Memory B cell (primary cell): ENCODE results near the gene MRPS12.

Source experiments
- ATAC-seq: fragments of 150-1000 bp; cut with Tn5 transposase; 2 replicates; pipeline ENCODE4 v1.10.0; 2021; ENCODE audit warnings: low read depth, mild to moderate bottlenecking, moderate library complexity
- DNase-seq, 2 donors: peaks; one replicate each; pipeline ENCODE4 v3.0.0; 2022; ENCODE audit warnings: low spot score in 2 of 2
- H3K27ac Mint-ChIP-seq: one replicate; pipeline ENCODE4 v1.8.0; 2022; ENCODE audit warnings: mild to moderate bottlenecking, moderate library complexity, mixed read lengths
- H3K27me3 Mint-ChIP-seq: one replicate; pipeline ENCODE4 v1.8.0; 2022; ENCODE audit warnings: mixed read lengths
- H3K36me3 Mint-ChIP-seq: one replicate; pipeline ENCODE4 v1.8.0; 2022; ENCODE audit warnings: mild to moderate bottlenecking, mixed read lengths
- H3K4me1 Mint-ChIP-seq: one replicate; pipeline ENCODE4 v1.8.0; 2022; ENCODE audit warnings: mixed read lengths
- H3K4me3 Mint-ChIP-seq: one replicate; pipeline ENCODE4 v1.8.0; 2022; ENCODE audit warnings: mild to moderate bottlenecking, moderate library complexity, mixed read lengths
- H3K9me3 Mint-ChIP-seq: one replicate; pipeline ENCODE4 v1.8.0; 2022; ENCODE audit warnings: mixed read lengths

MRPS12 gene

GRCh38 chr19:38901683-38902082 is 29.1 kb upstream of the MRPS12 start:
- H3K4me3 Mint-ChIP-seq = no peak overlapping the region
- H3K36me3 Mint-ChIP-seq = peaks cover 15% of the 10 kb centered on the region
- no peaks in the 10 kb centered on the region for H3K27me3 Mint-ChIP-seq
- peak overlapping the region; percentile 38 for H3K27ac Mint-ChIP-seq
- ATAC-seq (no peak), DNase-seq (no peak)
- H3K9me3 Mint-ChIP-seq = peaks cover 2% of the 10 kb centered on the region
- peaks cover 29% of the 10 kb centered on the region for H3K4me1 Mint-ChIP-seq

- Mint-ChIP-seq H3K4me1 (peaks cover 13% of the 10 kb centered on the region), H3K4me3 (no peak overlapping the region), H3K36me3 (peaks cover 28% of the 10 kb centered on the region), H3K27me3 (no peaks in the 10 kb centered on the region), H3K9me3 (peaks cover 2% of the 10 kb centered on the region), H3K27ac (peak overlapping the region; percentile 58)
- ATAC-seq (no peak), DNase-seq (no peak)
Measured at GRCh38 chr19:38904581-38905539, 25.9 kb upstream of the MRPS12 start.

GRCh38 chr19:38905620-38906019 is 25.1 kb upstream of the MRPS12 start:
- H3K36me3 Mint-ChIP-seq = peaks cover 30% of the 10 kb centered on the region
- H3K27ac Mint-ChIP-seq = peak overlapping the region; percentile 58
- H3K9me3 Mint-ChIP-seq = peaks cover 2% of the 10 kb centered on the region
- ATAC-seq (no peak), DNase-seq (no peak)
- H3K4me1 Mint-ChIP-seq = peaks cover 9% of the 10 kb centered on the region
- peaks cover under 1% of the 10 kb centered on the region for H3K27me3 Mint-ChIP-seq
- H3K4me3 Mint-ChIP-seq = no peak overlapping the region

- DNase-seq (no peak), ATAC-seq (no peak)
- Mint-ChIP-seq H3K4me1 (peaks cover 4% of the 10 kb centered on the region), H3K36me3 (peaks cover 30% of the 10 kb centered on the region), H3K4me3 (no peak overlapping the region), H3K9me3 (no peaks in the 10 kb centered on the region), H3K27ac (no peak overlapping the region), H3K27me3 (peaks cover 3% of the 10 kb centered on the region)
Measured at GRCh38 chr19:38907227-38907626, 23.5 kb upstream of the MRPS12 start.

GRCh38 chr19:38907670-38908069 is 23.1 kb upstream of the MRPS12 start:
- Mint-ChIP-seq H3K4me3 (no peak overlapping the region), H3K4me1 (peaks cover 4% of the 10 kb centered on the region), H3K27ac (no peak overlapping the region), H3K9me3 (no peaks in the 10 kb centered on the region), H3K36me3 (peaks cover 29% of the 10 kb centered on the region), H3K27me3 (peaks cover 3% of the 10 kb centered on the region)
- ATAC-seq (no peak), DNase-seq (no peak)

- DNase-seq (no peak), ATAC-seq (no peak)
- Mint-ChIP-seq H3K9me3 (no peaks in the 10 kb centered on the region), H3K27me3 (peaks cover 3% of the 10 kb centered on the region), H3K27ac (no peak overlapping the region), H3K36me3 (peaks cover 31% of the 10 kb centered on the region), H3K4me3 (no peak overlapping the region), H3K4me1 (peaks cover 4% of the 10 kb centered on the region)
Measured at GRCh38 chr19:38908911-38909310, 21.8 kb upstream of the MRPS12 start.

GRCh38 chr19:38910488-38910887 is 20.3 kb upstream of the MRPS12 start:
- Mint-ChIP-seq H3K27me3 (peaks cover 3% of the 10 kb centered on the region), H3K27ac (no peak overlapping the region), H3K4me3 (no peak overlapping the region), H3K4me1 (no peaks in the 10 kb centered on the region), H3K36me3 (peaks cover 22% of the 10 kb centered on the region), H3K9me3 (no peaks in the 10 kb centered on the region)
- DNase-seq (no peak), ATAC-seq (no peak)

GRCh38 chr19:38911388-38912001 is 19.2 kb upstream of the MRPS12 start:
- Mint-ChIP-seq H3K9me3 (no peaks in the 10 kb centered on the region), H3K27ac (no peak overlapping the region), H3K27me3 (peaks cover 3% of the 10 kb centered on the region), H3K4me3 (no peak overlapping the region), H3K36me3 (peaks cover 21% of the 10 kb centered on the region), H3K4me1 (no peaks in the 10 kb centered on the region)
- no peak for ATAC-seq
- no peak for DNase-seq

- no peak for ATAC-seq
- H3K4me3 Mint-ChIP-seq = no peak overlapping the region
- H3K27ac Mint-ChIP-seq = no peak overlapping the region
Measured at GRCh38 chr19:38912600-38913514, 17.9 kb upstream of the MRPS12 start.

GRCh38 chr19:38913958-38914357 is 16.8 kb upstream of the MRPS12 start:
- H3K9me3 Mint-ChIP-seq = no peaks in the 10 kb centered on the region
- no peaks in the 10 kb centered on the region for H3K4me1 Mint-ChIP-seq
- ATAC-seq = no peak
- H3K27ac Mint-ChIP-seq = no peak overlapping the region
- H3K27me3 Mint-ChIP-seq = peaks cover 3% of the 10 kb centered on the region
- DNase-seq = no peak
- peaks cover 9% of the 10 kb centered on the region for H3K36me3 Mint-ChIP-seq
- no peak overlapping the region for H3K4me3 Mint-ChIP-seq

More at GRCh38 chr19:38912600-38913514, 17.9 kb upstream of the MRPS12 start:
- DNase-seq = no peak
- Mint-ChIP-seq H3K36me3 (peaks cover 15% of the 10 kb centered on the region), H3K27me3 (peaks cover 3% of the 10 kb centered on the region), H3K4me1 (no peaks in the 10 kb centered on the region), H3K9me3 (no peaks in the 10 kb centered on the region)

- DNase-seq (no peak), ATAC-seq (no peak)
- Mint-ChIP-seq H3K27ac (no peak overlapping the region), H3K36me3 (peaks cover 9% of the 10 kb centered on the region), H3K4me3 (no peak overlapping the region), H3K9me3 (no peaks in the 10 kb centered on the region), H3K27me3 (peaks cover 2% of the 10 kb centered on the region), H3K4me1 (no peaks in the 10 kb centered on the region)
Measured at GRCh38 chr19:38915329-38916321, 15.1 kb upstream of the MRPS12 start.

- no peak overlapping the region for H3K4me3 Mint-ChIP-seq
- H3K36me3 Mint-ChIP-seq = peaks cover 13% of the 10 kb centered on the region
- no peak overlapping the region for H3K27ac Mint-ChIP-seq
- H3K4me1 Mint-ChIP-seq = no peaks in the 10 kb centered on the region
- DNase-seq (no peak), ATAC-seq (no peak)
- H3K27me3 Mint-ChIP-seq = no peaks in the 10 kb centered on the region
- H3K9me3 Mint-ChIP-seq = no peaks in the 10 kb centered on the region
Measured at GRCh38 chr19:38917516-38917915, 13.2 kb upstream of the MRPS12 start.
